Esophagus muscularis mucosa (tissue), 4 donors: ENCODE data around the gene ARHGEF7. TPM values are rescaled to one million over a fixed set of nuclear protein-coding genes. Genes with fewer than 3 reads are reported as not detected.

Experiments used
- DNase-seq: peaks from one replicate; pipeline ENCODE4 v3.0.0-alpha.2; 2017; ENCODE audit errors: extremely low spot score
- H3K27ac ChIP-seq, 4 donors: fragments of 200-600 bp; sonication (generic); replicated peaks in 1 of 4; 1 replicate in 3 of 4; 2 replicates in 1 of 4; pipeline ENCODE4 v1.5.1; 2016 to 2019; ENCODE audit warnings: mild to moderate bottlenecking in 1 of 4
- H3K27me3 ChIP-seq, 4 donors: fragments of 200-600 bp; sonication (generic); one replicate each; pipeline versions ENCODE4 v1.5.1 to v1.6.0; 2016 to 2019
- H3K36me3 ChIP-seq, 4 donors: fragments of 200-600 bp; sonication (generic); one replicate each; pipeline ENCODE4 v1.5.1; 2016 to 2019
- H3K4me1 ChIP-seq, 4 donors: fragments of 200-600 bp; sonication (generic); one replicate each; pipeline ENCODE4 v1.5.1; 2016 to 2019
- H3K4me3 ChIP-seq, 4 donors: fragments of 200-600 bp; sonication (generic); 1 replicate in 2 of 4; 2 replicates in 2 of 4; pipeline ENCODE4 v1.5.1; 2016 to 2019; ENCODE audit warnings: mild to moderate bottlenecking in 4 of 4, moderate library complexity in 1 of 4
- H3K9me3 ChIP-seq, 4 donors: fragments of 200-600 bp; sonication (generic); 1 replicate in 3 of 4; 2 replicates in 1 of 4; pipeline ENCODE4 v1.5.1; 2016 to 2019
- EP300 ChIP-seq: sonication (generic); formaldehyde crosslinking; IDR thresholded peaks from one replicate; pipeline ENCODE4 v1.6.1; 2017; ENCODE audit warnings: antibody characterized with exemption
- POLR2A ChIP-seq: fragments of 450-650 bp; IDR thresholded peaks from one replicate; pipeline ENCODE4 v1.6.1; 2017; ENCODE audit warnings: antibody characterized with exemption, moderate library complexity, mild to moderate bottlenecking, low read depth
- POLR2AphosphoS5 ChIP-seq, 2 donors: sonication (generic); formaldehyde crosslinking; IDR thresholded peaks; one replicate each; pipeline ENCODE4 v1.6.1; 2017; ENCODE audit warnings: antibody characterized with exemption in 2 of 2
- WGBS: methylation state at CpG from one replicate; pipeline ENCODE4 v1.1.5; 2018; 5-methylcytosine and 5-hydroxymethylcytosine counted together
- intact Hi-C: fragments of 100-400 bp; cut with DNase I; formaldehyde crosslinking; loops from one replicate; pipeline ENCODE4 v1.15.1; 2023
- total RNA-seq, 4 donors: library from RNA; depleted of rRNA; stranded (reverse); fragments of >200 nt; gene quantifications; one replicate each; pipeline versions ENCODE4 v1.1.0 to v1.2.1, GENCODE V29; 2016
- TF ChIP-seq, protein P1 (sequence below), 3 experiments: fragments of 200-600 bp in 2 of 3; fragments of 450-650 bp in 1 of 3; sonication (generic) in 2 of 3; IDR thresholded peaks; one replicate each; pipeline ENCODE4 v1.5.1; 2017 to 2019; ENCODE audit warnings: antibody characterized with exemption in 3 of 3, mild to moderate bottlenecking in 2 of 3, moderate library complexity in 1 of 3

ARHGEF7 gene
- total RNA-seq, 4 donors from 2014 or later: 36.0 to 53.6 (median 45.1) TPM

DNA sequence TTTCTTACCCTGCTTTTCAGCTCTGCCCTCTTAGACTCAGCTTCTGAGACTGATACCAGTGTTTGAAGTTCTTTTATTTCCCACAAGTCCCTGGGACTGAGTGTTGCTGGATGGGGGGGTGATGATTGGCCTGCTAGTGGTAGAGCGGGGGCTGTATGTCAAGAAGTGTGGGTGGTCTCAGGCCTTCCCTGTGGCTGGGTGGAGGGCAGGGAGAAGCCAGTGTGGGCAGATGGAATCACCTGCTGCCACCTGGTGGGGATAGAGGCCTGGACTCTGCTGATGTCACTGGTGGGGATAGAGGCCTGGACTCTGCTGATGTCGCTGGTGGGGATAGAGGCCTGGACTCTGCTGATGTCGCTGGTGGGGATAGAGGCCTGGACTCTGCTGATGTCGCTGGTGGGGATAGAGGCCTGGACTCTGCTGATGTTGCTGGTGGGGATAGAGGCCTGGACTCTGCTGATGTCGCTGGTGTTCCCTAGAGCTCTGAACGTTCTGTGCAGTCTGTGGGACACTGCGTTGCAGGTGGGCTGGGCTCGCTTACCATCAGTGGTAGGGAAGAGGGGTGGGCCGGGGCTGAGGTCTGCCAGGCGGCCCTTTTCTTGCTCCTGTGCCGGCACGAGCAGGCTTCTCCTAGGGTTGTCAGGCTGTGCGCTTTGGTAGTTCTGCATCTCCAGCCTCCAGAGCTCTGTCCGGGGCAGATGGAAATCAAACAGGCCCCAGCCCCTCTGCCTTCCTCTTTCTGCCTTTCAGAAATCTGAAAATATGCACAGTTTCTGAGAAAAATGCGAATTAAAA lies 101.3 kb downstream of the ARHGEF7 start:
- DNase-seq: no peak
- peaks cover 0 to 28% (median 10%) of the 10 kb centered on the region in 4 donors for H3K36me3 ChIP-seq
- H3K4me1 ChIP-seq: peaks cover 62 to 89% (median 73%) of the 10 kb centered on the region in 4 donors
- TF ChIP-seq EP300: no peak
- TF ChIP-seq, protein P1, sequence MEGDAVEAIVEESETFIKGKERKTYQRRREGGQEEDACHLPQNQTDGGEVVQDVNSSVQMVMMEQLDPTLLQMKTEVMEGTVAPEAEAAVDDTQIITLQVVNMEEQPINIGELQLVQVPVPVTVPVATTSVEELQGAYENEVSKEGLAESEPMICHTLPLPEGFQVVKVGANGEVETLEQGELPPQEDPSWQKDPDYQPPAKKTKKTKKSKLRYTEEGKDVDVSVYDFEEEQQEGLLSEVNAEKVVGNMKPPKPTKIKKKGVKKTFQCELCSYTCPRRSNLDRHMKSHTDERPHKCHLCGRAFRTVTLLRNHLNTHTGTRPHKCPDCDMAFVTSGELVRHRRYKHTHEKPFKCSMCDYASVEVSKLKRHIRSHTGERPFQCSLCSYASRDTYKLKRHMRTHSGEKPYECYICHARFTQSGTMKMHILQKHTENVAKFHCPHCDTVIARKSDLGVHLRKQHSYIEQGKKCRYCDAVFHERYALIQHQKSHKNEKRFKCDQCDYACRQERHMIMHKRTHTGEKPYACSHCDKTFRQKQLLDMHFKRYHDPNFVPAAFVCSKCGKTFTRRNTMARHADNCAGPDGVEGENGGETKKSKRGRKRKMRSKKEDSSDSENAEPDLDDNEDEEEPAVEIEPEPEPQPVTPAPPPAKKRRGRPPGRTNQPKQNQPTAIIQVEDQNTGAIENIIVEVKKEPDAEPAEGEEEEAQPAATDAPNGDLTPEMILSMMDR (IDR thresholded peaks at IDR 0.05): peak; percentile 17 to 49 (median 18)
- no peak for TF ChIP-seq POLR2A
- TF ChIP-seq POLR2AphosphoS5 (IDR thresholded peaks at IDR 0.05): no peak
- no peaks in the 10 kb centered on the region for H3K9me3 ChIP-seq
- H3K27me3 ChIP-seq: no peaks in the 10 kb centered on the region
- peak overlapping the region in 3 of 4 donors; percentile 2 to 23 (median 19) for H3K27ac ChIP-seq
- WGBS: 80% methylated on average over 15 of the region's 15 CpGs
- no peak overlapping the region for H3K4me3 ChIP-seq
- intact Hi-C loops: loop anchor here (10.0 kb wide), 1 partner anchor 302 kb away; the partner anchor contains the start of gene ANKRD10

DNA sequence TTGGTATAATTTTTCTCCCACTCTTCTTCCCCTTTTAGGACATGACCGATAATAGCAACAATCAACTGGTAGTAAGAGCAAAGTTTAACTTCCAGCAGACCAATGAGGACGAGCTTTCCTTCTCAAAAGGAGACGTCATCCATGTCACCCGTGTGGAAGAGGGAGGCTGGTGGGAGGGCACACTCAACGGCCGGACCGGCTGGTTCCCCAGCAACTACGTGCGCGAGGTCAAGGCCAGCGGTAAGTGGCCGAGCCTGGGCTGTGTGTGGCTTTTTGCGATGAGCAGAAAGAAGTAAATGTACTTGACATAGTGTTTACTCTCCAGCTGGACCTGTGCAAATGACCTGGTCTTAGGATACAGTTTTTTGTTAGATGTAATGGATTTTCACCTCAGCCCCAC lies 102.5 kb downstream of the ARHGEF7 start:
- no peak overlapping the region for H3K4me3 ChIP-seq
- no peak for DNase-seq
- H3K36me3 ChIP-seq: peaks cover 0 to 28% (median 10%) of the 10 kb centered on the region in 4 donors
- H3K4me1 ChIP-seq: peaks cover 50 to 76% (median 60%) of the 10 kb centered on the region in 4 donors
- WGBS: 83% methylated on average over 6 of the region's 13 CpGs
- no peak for TF ChIP-seq EP300
- no peak for TF ChIP-seq POLR2A
- no peak for TF ChIP-seq POLR2AphosphoS5 (IDR thresholded peaks at IDR 0.05)
- TF ChIP-seq, protein P1 (IDR thresholded peaks at IDR 0.05): no peak
- H3K9me3 ChIP-seq: no peaks in the 10 kb centered on the region
- H3K27me3 ChIP-seq: no peaks in the 10 kb centered on the region
- H3K27ac ChIP-seq: peak overlapping the region in 3 of 4 donors; percentile 16 to 57 (median 22)
- intact Hi-C loops: loop anchor here (10.0 kb wide), 1 partner anchor 303 kb away; the partner anchor contains the start of gene ANKRD10

DNA sequence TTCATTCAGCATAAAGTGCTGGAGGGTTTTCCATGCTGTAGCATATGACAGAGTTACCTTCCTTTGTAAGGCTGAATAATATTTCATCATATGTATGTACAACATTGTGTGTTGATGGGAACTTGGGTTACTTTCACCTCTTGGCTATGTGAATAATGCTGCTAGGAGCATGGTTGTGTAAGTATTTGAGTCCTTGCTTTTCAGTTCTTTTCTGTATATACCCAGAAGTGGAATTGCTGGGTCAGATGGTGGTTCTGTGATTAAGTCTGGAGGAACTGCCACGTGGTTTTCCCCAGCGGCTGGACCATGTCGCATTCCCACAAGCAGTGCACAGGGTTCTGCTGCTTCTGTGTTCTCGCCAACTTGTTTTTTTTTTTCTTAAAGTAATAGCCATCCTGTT lies 104.2 kb downstream of the ARHGEF7 start:
- H3K27ac ChIP-seq: peak overlapping the region in 3 of 4 donors; percentile 42 to 64 (median 57)
- WGBS: 24% methylated on average over 4 of the region's 4 CpGs
- H3K36me3 ChIP-seq: peaks cover 0 to 21% (median 10%) of the 10 kb centered on the region in 4 donors
- no peak for DNase-seq
- intact Hi-C loops: loop anchor here (10.0 kb wide), 1 partner anchor 304 kb away; the partner anchor contains the start of gene ANKRD10
- no peak overlapping the region for H3K4me3 ChIP-seq
- H3K9me3 ChIP-seq: no peaks in the 10 kb centered on the region
- H3K4me1 ChIP-seq: peaks cover 41 to 73% (median 56%) of the 10 kb centered on the region in 4 donors
- no peaks in the 10 kb centered on the region for H3K27me3 ChIP-seq
- no peak for TF ChIP-seq POLR2A
- peak; percentile 39 to 41 for TF ChIP-seq POLR2AphosphoS5 (IDR thresholded peaks at IDR 0.05)

DNA sequence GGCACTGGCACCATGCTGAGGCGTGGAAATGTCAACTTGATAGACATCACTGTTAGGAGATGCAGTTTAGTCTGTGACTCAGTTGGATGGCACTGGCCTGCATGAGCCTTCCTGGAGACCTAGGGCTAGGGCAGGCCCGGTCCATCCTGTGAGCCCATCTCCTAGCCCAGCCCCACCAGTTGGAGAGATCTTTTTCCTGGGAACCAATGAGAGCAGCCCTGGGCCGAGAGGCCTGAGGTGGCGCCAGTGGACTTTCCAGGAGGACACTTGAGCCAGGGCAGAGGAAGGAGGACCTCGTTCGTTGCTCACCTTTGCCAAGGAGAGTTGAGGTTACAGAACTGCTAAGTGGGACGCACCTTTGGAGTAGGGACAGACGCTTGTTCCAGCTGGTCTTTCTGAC lies 104.8 kb downstream of the ARHGEF7 start:
- no peak for TF ChIP-seq EP300
- TF ChIP-seq POLR2A: no peak
- TF ChIP-seq, protein P1 (IDR thresholded peaks at IDR 0.05): no peak
- no peak for TF ChIP-seq POLR2AphosphoS5 (IDR thresholded peaks at IDR 0.05)
- H3K27me3 ChIP-seq: no peaks in the 10 kb centered on the region
- 94% methylated on average over 4 of the region's 8 CpGs for WGBS
- intact Hi-C loops: loop anchor here (5.0 to 10.0 kb wide), 3 partner anchors 68 to 305 kb away; partner anchors contain the start of gene ANKRD10
- no peak for DNase-seq
- peaks cover 40 to 75% (median 55%) of the 10 kb centered on the region in 4 donors for H3K4me1 ChIP-seq
- H3K36me3 ChIP-seq: peaks cover 0 to 21% (median 10%) of the 10 kb centered on the region in 4 donors
- H3K27ac ChIP-seq: peak overlapping the region in 3 of 4 donors; percentile 14 to 64 (median 57)
- H3K4me3 ChIP-seq: no peak overlapping the region
- H3K9me3 ChIP-seq: no peaks in the 10 kb centered on the region

DNA sequence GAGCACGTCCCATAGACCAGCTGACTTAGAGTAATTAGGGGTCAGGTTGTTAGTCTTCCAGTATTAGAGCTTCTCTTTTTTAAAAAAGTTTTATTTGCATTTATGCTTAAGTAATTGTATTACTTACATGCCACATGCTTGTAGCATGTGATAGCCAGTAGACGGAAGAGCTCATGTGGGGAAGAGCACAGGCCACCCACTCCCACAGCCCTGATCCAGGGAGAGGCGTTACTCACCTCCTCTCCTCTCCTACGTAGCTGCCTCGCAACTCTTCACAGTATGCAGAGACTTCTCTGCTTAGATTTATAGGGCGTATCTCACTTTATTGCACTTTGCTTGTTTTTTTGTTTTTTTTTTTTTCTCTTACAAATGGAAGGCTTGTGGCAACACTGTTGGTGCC lies 110.1 kb downstream of the ARHGEF7 start:
- DNase-seq: no peak
- 95% methylated on average over 6 of the region's 6 CpGs for WGBS
- H3K27me3 ChIP-seq: no peaks in the 10 kb centered on the region
- TF ChIP-seq, protein P1 (IDR thresholded peaks at IDR 0.05): no peak
- no peak for TF ChIP-seq POLR2AphosphoS5 (IDR thresholded peaks at IDR 0.05)
- TF ChIP-seq POLR2A: no peak
- no peak for TF ChIP-seq EP300
- no peak overlapping the region for H3K27ac ChIP-seq
- no peak overlapping the region for H3K4me3 ChIP-seq
- H3K36me3 ChIP-seq: peaks cover 0 to 28% (median 9%) of the 10 kb centered on the region in 4 donors
- H3K4me1 ChIP-seq: peaks cover 6 to 24% (median 11%) of the 10 kb centered on the region in 4 donors
- intact Hi-C loops: no loop called here
- no peaks in the 10 kb centered on the region for H3K9me3 ChIP-seq
